ENCODE measurements around the gene IL25. TPM values are rescaled to one million over a fixed set of nuclear protein-coding genes. Genes with fewer than 3 reads are reported as not detected.

Gene IL25
- total and polyA plus RNA-seq, 2 of the 13 experiments (the other 11 are each of a cell fraction or from before 2014, with no cell fraction given): not detected

GRCh38 chr14:23326491-23327332 is 45.9 kb upstream of the IL25 start (continued):
- TF ChIP-seq, protein P1, sequence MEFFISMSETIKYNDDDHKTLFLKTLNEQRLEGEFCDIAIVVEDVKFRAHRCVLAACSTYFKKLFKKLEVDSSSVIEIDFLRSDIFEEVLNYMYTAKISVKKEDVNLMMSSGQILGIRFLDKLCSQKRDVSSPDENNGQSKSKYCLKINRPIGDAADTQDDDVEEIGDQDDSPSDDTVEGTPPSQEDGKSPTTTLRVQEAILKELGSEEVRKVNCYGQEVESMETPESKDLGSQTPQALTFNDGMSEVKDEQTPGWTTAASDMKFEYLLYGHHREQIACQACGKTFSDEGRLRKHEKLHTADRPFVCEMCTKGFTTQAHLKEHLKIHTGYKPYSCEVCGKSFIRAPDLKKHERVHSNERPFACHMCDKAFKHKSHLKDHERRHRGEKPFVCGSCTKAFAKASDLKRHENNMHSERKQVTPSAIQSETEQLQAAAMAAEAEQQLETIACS (CRISPR knock-in tag; IDR thresholded peaks at IDR 0.05): no peak
- TF ChIP-seq ZNF326 (CRISPR knock-in tag; IDR thresholded peaks at IDR 0.05; ENCODE audit: borderline replicate concordance): peak; percentile 45; the same call in 1 of the 2 replicates
- no peak for TF ChIP-seq NRL (CRISPR knock-in tag; IDR thresholded peaks at IDR 0.05; ENCODE audit: borderline replicate concordance)
- no peak for TF ChIP-seq ZNF263 (CRISPR knock-in tag; IDR thresholded peaks at IDR 0.05)
- no peak; a peak in 1 of 4 replicates for TF ChIP-seq KLF16 (CRISPR knock-in tag; IDR thresholded peaks at IDR 0.05)
- TF ChIP-seq ZNF33B (CRISPR knock-in tag; IDR thresholded peaks at IDR 0.05): no peak
- TF ChIP-seq HCFC1 (IDR thresholded peaks at IDR 0.05; ENCODE audit: low read depth, low read length): no peak
- TF ChIP-seq WIZ (CRISPR knock-in tag; IDR thresholded peaks at IDR 0.05): no peak
- TF ChIP-seq SRSF9 (IDR thresholded peaks at IDR 0.05; ENCODE audit: borderline replicate concordance, insufficient read depth, low read depth, low read length, poor library complexity, severe bottlenecking): no peak
- TF ChIP-seq ZNF678 (CRISPR knock-in tag; IDR thresholded peaks at IDR 0.05): no peak
- no peak for TF ChIP-seq ZNF235 (CRISPR knock-in tag; IDR thresholded peaks at IDR 0.05; ENCODE audit: borderline replicate concordance)
- no peak for TF ChIP-seq ASH2L (IDR thresholded peaks at IDR 0.05; ENCODE audit: insufficient read length, low read depth, low read length)
- TF ChIP-seq MAFF (IDR thresholded peaks at IDR 0.05; ENCODE audit: low read depth, low read length): no peak
- TF ChIP-seq ZNF615 (CRISPR knock-in tag; IDR thresholded peaks at IDR 0.05; ENCODE audit: borderline replicate concordance): no peak; the same call in 1 of the 2 replicates
- no peak for TF ChIP-seq ZNF530 (CRISPR knock-in tag; IDR thresholded peaks at IDR 0.05; ENCODE audit: low read depth)
- no peak for TF ChIP-seq ZHX2 (IDR thresholded peaks at IDR 0.05; ENCODE audit: low read depth)
- no peak for TF ChIP-seq ZHX2 (CRISPR knock-in tag; IDR thresholded peaks at IDR 0.05; ENCODE audit: borderline replicate concordance)
- TF ChIP-seq, protein P2, sequence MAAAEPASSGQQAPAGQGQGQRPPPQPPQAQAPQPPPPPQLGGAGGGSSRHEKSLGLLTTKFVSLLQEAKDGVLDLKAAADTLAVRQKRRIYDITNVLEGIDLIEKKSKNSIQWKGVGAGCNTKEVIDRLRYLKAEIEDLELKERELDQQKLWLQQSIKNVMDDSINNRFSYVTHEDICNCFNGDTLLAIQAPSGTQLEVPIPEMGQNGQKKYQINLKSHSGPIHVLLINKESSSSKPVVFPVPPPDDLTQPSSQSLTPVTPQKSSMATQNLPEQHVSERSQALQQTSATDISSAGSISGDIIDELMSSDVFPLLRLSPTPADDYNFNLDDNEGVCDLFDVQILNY (CRISPR knock-in tag; conservative IDR thresholded peaks at IDR 0.05): no peak
- TF ChIP-seq FOSL2 (CRISPR knock-in tag; IDR thresholded peaks at IDR 0.05): no peak
- TF ChIP-seq ZKSCAN1 (IDR thresholded peaks at IDR 0.05; ENCODE audit: low read length): 0 out of 2 replicates have a peak, but pooled peaks have one; percentile 8
- no peak for TF ChIP-seq PPARG (CRISPR knock-in tag; conservative IDR thresholded peaks at IDR 0.05)
- no peak for TF ChIP-seq GPN1 (CRISPR knock-in tag; IDR thresholded peaks at IDR 0.05; ENCODE audit: borderline replicate concordance)
- no peak for TF ChIP-seq ZNF839 (CRISPR knock-in tag; IDR thresholded peaks at IDR 0.05; ENCODE audit: borderline replicate concordance)

Data from HepG2 (cell line).